DMS114 treated with DMSO at 0.1 percent for 48 hours (cell line): ENCODE results near the gene CCT6B.
"Not testable (repeated sequence)": the region's sequence is repeated elsewhere in the genome, so short reads cannot be mapped to it uniquely, and the experiment has no call there.

Experiments used
- DNase-seq: peaks from one replicate; lab custom pipeline; 2025; ENCODE audit not compliant: unreplicated experiment; lab: John Stamatoyannopoulos, UW

The CCT6B gene

DNA sequence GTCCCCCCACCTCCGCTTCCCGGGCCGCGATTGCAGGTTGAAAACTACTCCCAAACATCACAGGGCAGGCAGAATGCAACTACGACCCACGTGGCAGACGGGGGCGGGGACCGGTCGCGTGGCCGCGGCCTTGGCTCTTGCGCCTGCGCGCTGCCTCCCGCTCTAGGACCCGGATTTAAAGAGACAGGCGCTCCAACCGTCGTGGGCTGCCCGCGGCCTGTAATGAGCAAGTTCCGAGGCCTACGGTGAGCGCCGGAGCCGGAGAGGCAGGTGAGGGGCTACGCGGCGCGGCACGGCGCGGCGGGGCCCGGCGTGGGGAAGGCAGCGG lies 19.1 kb upstream of the CCT6B start, which contains the start of gene LIG3:
Gene LIG3 (plus strand): TSS at position 160 of the 328 bp plus-strand sequence. CDS start 2,494 bp downstream, outside the sequence.
- DNase-seq, result peak; percentile 80

DNA sequence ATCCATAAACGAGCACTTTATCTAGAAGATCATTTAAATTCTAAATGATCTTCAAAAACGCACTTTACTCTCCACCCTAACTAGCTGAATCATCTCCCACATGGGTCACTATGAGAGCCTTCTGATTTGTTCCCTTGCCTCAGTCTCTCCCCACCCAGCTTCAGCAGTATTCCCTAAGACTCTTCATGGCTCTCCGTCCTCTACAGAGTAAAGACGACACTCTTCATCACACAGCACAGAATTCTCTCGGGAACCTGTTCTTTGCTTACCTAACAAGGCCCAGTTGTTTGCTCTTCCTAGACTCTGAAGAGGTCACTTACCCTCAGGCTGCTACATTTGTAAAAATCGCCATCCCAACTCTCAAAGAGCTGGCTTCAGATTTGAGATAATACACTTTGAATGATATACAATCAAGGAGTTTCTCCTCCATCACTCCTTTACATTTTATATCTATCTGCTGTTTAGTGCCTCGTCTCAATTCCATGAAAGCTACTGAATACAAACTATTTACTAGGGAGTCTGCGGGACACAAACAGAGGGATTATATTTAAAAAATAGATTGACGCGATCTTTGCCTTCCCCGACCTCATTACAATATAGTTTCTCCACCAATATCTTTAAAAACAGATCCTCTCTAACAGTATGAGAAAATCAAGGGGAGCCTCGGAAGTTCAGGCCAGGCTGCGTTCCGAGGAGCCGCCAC lies 18.5 kb upstream of the CCT6B start:
- no peak for DNase-seq

DNA sequence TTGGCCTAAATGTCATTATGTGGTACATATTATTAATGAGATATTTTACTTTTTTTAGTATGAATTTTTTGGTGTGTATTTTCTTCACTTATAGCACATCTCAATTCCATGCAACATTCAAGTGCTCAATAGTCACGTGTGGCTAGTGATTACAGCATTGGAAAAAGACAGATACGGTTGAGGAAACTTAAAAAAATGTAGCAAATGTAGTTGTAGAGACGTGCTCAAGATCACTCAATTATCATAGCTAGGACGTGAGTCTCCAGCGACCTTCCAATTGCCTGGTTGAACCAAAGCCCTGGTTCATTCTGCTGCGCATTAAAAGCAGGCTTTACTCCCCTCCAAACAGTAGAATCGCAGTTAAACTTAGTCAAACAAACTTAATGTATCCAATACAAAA lies 17.9 kb upstream of the CCT6B start:
- no peak for DNase-seq

DNA sequence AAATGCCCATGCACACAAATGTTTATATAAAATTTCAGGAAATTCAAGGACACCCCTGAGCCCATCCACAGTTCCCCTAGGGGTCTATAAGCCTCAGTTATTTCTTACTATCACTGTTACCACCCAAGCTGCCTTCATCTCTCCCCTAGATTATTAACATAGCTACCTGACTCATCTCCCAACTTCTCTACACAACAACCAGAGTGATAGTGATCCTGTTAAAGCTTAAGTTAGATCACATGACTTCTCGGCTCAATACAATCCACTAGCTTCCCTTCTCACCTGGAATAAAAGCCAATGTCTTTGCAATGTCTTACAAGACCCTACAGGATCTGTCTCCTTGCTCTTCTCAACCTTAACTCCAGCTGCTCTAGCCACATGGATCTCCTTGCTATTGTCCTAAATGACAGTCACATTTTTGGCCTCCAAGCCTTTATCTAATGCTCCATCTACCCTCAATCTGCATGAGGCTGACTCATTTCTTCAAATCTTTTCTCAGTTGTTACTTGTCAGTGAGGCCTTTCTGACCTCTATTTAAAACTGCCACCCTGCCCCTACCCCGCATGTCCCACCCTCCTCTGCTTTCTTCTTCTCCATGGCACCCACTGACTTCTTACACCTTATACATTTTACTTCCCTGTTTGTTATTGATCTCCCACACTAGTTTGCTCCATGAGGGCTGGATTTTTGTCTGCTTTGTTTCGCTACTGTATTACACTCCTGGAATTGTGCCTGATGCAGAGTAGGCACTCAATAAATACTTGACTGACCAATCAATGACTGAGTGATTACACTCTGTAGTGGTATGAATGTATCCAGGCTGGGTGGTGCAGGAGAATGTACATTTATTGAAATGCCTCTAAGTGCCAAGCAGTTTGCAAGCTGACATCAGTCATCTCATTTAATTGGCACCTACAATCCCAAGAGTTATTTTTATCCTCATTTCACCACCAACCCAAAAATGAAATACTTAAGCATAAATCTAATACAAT lies 13.8 kb upstream of the CCT6B start:
- DNase-seq, result no peak

DNA sequence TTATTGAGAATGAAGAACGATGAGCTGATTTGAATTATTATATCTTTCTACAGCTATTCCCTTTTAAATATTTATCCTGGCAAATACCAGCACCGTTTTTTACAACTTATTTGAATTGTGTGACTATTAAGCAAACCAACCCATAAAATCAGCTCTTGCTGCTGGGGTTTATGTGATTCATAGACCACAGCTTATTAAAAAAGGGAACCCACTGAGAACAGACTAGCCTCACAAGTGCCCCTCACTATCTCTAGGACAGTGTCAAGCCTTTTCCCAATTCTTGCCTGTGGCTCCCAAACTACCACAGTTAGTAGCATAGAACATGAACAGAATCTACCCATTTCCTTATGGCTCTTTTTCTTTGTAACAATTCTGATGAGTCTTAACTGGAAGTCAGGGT lies 12.9 kb upstream of the CCT6B start:
- no peak for DNase-seq

DNA sequence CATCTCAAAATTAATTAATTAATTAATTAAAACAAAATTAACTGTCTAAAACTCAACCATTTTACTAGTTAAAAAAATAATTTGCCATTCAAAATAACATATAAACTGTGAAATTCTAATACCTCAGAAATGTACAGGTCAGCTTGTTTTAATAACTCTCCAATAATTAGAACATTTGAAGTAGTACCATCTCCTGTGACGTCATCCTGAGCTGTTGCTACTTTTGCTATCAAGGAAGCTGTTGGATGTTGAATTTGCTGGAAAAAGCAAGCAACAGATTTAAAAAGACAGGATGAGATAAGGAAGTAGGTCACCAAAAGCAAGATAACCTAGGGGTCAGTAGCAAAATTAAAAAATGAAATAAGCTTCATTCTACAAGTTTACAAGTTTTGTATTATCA lies 2.8 kb downstream of the CCT6B start:
- DNase-seq, result no peak

DNA sequence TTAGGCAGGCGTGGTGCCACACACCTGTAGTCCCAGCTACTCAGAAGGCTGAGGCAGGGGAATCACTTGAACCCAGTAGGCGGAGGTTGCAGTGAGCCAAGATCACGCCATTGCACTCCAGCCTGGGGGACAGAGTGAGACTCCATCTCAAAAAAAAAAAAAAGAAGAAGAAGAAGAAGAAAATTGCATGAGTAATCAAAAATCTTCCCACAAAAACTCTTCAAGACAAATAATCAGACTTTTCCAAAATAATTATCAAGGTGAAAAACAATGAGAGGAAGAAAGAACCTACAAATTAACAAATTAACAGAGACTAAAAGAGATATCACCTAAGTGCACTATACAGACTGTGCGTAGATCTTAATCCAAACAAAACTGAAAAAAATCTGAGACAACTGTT lies 10.5 kb downstream of the CCT6B start:
- DNase-seq, result not testable (repeated sequence)

DNA sequence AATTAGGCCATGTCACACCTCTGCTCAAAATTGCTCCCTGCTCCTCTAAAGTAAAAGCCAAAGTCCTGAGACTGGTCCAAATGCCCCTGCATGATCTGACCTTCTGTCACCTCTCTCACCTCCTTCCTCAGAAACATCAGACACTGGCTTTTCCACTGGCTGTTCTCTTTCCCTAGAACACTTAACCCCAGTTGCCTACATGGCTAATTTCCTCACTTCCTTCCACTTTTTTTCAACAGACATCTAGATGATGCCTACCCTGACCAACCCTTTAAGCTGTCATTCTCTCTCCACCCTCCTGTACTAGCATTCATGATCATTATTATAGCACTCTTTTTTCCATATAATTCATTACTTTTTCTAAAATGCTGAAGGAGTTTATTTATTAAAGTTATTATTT lies 31.0 kb downstream of the CCT6B start:
- no peak for DNase-seq

DNA sequence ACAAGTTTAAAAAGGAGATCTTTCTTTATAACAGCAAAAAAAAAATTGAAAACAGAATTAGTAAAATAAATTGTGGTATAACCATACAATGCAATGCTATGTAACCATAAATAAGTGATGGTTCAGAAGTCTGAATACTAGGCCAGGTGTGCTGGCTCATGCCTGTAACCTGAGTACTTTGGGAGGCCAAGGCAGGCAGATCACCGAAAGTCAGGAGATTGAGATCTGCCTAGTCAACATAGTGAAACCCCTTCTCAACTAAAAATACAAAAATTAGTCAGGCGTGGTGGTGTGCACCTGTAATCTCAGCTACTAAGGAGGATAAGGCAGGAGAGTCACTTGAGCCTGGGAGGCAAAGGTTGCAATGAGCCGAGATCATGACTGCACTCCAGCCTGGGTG lies 34.6 kb downstream of the CCT6B start:
- DNase-seq, result no peak

DNA sequence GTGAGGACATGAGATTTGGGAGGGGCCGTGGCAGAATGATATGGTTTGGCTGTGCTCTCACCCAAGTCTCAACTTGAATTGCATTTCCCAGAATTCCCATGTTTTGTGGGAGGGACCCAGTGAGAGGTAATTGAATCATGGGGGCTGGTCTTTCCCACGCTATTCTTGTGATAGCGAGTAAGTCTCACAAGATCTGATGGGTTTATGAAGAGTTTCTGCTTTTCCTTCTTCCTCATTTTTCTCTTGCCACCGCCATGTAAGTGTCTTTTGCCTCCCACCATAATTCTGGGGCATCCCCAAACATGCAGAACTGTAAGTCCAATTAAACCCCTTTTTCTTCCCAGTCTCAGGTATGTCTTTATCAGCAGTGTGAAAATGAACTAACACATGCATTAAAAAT lies 40.6 kb downstream of the CCT6B start:
- DNase-seq, result no peak

DNA sequence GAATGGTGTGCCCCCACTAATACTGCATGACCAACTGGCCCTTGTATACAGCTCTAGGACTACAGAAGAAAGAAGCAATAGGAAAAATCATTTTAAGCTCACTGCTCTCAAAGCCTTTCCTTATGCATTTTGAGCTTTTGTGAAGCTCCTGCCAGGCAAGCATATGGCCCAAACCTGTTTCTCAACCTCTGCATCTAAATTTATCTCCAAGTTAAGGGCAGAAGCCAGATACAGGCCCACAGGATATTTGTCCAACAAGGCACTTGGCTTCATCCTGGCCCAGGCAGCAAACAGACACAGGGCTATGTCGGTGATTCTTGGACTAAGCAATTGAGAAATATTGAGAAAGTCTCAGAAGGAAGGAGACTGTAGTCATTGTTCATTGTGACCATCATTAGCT lies 43.9 kb downstream of the CCT6B start:
- no peak for DNase-seq

DNA sequence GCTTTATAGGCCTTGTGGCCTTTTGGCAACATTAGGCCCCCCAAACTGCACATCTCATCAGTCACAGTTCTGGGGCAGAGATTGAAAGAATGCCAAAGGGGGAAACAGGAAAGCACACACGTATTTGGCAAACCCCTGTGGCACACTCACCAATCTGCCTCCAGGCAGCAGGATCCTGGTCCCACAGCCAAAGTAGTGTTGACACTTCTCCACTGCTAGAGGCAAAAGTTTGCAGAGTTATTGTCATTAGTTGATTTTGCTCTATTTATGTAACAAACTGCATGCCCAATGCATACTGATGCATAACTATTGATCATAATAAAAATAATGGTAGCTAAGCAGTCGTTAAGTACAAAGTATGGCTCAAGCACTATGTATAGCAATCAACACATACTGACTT lies 45.1 kb downstream of the CCT6B start:
- no peak for DNase-seq

DNA sequence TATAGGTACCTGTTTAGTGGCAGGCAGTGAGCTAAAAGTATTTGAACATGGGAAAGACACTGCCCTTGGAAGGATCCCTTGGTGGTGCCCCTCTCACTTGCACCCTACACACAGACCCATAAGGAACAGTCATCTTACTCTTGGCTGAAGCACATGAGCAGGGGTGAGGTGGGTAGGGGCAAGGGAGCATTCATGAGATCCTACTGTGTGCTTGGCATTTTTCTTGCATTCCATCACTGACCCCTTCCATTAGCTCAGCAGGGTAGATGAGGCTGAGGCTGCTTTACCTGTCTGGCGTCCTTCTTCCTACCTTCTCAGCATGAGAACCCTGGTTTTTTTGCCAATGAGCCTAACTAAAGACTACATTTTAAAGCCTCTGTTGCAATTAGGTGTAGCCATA lies 48.3 kb downstream of the CCT6B start:
- DNase-seq, result no peak

DNA sequence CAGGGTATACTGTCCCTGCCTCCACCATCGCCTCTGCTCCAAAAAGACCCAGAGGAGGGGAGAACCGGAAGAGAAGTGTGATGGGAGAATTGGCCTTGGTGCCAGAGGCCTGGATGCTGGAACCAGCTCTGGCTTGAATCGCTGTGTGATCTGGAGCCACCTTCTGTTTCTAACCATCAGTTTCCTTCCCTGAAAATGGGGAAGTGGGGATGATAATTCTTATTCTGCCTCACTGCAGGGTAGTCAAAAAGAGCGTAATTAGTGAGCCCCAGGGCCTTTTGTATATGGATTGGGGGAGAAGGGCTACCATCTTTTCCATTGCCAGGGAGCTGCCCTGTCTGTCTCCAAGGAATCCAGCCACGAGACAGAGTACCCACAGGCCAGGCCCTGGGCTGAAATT lies 52.2 kb downstream of the CCT6B start:
- no peak for DNase-seq

DNA sequence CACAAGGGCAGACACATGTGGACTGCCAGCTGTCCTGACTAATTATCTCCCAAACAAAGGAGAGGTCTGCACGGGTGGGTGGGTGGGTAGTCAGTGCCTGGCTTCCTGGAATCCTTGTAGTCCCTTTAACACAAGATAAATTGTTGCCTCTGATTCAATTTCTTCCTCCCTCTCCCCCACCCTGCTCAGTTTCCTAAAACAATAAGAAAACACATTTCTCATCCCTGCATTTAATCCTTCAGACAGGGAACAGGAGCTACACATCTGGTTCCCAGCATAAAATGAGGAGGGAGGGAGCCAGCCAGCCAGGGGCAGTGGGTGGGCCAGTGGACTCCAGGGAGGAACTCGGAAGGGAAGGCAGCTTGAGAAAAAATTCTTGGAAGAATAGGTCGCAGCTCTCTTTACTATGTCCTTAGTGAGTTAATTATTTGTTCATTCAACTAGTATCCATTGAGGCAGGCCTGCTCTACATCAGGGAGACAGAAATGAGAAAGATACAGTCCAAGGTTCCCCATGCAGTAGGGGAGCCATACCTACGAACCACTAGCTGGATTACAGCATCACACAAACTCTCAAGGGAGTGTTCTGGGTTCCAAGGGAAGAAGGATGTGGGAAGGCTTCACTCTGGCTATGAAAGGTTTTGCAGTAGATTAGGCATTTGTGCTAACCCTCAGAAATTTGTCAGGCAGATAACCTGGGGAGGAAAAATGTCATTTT lies 58.3 kb downstream of the CCT6B start:
- DNase-seq, result no peak

DNA sequence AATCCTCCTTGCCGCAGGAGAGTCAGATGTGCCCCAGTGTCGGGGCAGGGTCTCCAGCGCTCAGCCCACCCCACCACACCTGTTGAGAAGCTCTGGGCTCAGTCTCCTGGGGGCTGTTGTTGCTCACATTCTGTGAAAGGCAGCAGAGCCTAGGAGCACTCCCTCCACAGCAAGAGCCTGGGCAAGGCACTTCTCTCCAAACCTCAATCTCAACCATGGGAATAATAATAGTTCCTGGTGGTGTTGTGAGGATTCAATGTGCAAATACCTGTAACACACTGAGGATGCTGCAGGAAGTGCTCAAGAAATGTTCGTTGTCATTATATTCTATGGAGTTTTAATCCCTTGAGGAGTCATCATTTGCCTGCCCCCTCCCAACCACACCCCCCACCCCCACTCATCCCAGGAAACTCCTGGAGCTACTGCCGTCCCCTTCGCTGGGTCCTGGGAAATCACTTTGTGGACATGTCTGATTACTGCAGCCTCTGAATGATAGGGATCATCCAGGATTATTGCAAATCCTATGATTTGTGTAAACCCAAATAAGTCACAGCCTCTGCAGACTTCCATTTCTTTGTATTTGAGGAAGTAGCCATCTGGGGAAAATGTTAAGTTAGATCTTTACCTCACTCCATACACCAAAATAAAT lies 61.5 kb downstream of the CCT6B start:
- no peak for DNase-seq

DNA sequence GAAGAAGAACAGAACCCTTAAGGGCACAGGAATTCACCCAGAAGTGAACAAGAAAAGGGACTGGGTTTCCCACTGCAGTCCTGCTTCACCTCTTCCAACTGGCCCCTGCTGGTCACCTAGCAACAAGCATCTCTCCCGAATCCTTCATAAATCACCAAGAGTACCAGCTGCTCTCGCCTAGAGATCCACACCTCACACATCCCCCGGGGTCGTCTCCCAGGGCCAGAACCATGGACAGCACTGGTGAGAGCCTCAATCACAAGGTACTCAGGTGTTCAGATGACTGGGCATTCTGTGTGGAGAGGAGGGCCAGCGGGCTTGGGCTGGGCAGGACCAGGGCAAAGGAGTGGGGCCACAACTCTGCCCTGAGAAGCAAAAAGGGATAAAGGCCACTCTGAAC lies 65.9 kb downstream of the CCT6B start:
- DNase-seq, result no peak

DNA sequence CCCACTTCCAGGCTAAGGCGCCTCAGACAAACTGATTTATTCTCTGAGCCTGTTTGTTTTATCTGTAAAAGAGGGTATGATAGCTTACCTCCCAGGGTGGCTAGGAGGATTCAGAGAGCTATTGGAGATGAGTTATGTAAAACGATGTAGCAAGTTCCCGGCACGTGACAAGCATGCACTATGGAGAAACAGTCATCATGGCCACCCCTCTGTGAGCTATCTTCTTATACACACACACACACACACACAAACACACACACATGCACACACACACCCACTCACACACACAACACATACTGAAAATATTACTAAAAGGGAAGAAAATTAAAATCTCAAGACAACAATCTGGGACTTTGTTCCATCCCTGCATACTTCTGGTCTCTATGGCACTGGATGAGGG lies 66.3 kb downstream of the CCT6B start:
- DNase-seq, result no peak

DNA sequence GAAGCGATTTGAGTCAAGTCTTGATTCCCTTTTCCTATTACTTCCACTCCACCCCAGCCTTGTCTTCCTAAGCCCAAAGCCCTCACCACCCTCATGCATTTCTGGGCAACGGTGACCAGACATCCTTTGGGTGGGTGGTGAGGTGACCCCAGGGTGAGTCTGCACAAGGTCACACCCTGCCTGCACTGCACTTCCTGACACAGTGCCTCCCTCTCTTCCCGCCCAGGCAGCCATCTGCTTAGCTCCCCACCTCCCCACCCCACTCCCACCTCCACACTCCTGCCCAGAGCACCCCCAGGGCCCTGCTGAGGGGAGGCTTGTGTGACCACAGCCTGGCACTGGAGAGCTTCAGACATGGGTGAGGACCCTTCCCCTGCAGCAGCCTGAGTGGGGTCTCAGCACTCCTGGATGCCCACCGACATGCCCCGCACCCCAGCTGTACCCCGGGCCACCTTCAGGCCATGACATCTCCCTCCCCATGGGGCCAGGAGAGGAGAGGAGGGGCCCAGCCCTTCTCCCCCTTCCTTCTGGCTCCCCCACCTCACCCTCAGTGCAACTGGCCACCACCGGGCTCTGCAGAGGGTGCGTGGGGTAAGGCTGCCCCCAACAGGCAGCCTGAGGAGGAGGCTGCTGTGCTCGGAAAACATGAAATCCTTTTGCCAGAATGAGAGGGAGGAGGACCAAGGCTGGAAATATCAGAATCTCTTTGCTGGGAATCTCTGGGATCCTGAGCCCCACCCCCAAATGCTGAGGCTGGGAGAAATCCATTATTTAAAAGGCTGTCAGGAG lies 68.6 kb downstream of the CCT6B start:
- DNase-seq, result peak; percentile 16

DNA sequence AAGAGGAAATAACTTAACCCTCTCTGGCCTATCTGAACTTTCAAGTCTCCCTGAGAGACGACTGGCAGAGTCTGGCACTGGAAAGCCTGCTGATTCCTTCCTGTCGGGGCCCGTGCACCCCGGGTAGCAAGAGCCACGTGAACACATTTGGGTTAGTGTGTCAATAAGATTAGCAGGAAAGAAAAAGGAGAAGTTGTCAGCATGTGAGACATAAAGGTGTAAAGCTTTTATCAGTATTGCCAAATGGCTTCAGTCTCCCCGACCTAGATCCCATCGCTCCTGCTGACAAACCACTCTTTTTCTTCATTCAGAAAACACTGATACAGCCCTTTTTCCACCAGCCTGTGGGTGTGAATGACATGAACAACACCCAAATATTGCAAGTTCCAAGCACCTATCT lies 74.4 kb downstream of the CCT6B start:
- no peak for DNase-seq
